ENCODE data around the gene GRAMD1B.

DNA sequence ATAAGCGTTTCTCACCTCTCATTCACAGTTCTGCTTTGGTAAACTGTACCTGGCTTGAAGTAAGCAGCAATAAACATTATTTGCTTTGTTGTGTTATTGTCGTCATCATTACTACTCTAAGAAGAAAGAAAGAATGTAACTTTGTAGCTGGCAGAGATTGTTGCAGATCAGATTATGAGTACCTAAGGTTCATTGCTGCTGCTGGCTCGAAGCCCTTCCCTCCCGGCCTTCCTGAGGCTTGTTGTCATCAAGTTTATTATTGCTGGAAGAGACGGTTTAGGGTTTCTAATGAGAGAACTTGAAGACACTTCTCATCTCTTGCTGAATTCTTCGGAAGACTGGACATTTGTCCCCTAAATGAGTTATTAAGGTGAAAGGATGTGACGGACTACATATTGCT is 101.3 kb downstream of the GRAMD1B start:
- TF ChIP-seq, protein P1, sequence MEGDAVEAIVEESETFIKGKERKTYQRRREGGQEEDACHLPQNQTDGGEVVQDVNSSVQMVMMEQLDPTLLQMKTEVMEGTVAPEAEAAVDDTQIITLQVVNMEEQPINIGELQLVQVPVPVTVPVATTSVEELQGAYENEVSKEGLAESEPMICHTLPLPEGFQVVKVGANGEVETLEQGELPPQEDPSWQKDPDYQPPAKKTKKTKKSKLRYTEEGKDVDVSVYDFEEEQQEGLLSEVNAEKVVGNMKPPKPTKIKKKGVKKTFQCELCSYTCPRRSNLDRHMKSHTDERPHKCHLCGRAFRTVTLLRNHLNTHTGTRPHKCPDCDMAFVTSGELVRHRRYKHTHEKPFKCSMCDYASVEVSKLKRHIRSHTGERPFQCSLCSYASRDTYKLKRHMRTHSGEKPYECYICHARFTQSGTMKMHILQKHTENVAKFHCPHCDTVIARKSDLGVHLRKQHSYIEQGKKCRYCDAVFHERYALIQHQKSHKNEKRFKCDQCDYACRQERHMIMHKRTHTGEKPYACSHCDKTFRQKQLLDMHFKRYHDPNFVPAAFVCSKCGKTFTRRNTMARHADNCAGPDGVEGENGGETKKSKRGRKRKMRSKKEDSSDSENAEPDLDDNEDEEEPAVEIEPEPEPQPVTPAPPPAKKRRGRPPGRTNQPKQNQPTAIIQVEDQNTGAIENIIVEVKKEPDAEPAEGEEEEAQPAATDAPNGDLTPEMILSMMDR (conservative IDR thresholded peaks at IDR 0.05 in 1 of 2, IDR thresholded peaks at IDR 0.05 in 1 of 2; ENCODE audit: low read depth in 1 of 2, low read length in 2 of 2) = no peak
- no peak for TF ChIP-seq EZH2 (IDR thresholded peaks at IDR 0.05; ENCODE audit: low read length, missing control alignments)

Measured in fibroblast of lung (primary cell).